HCT116 (cell line): ENCODE measurements around the gene ARPC1B. TPM values are rescaled to one million over a fixed set of nuclear protein-coding genes. Genes with fewer than 3 reads are reported as not detected.

Experiments
- ATAC-seq: fragments of 200-7000 bp; cut with Tn5 transposase; 2 replicates; pipeline ENCODE4 v1.9.1; 2020; ENCODE audit warnings: mild to moderate bottlenecking, moderate library complexity
- BruUV-seq: library from RNA; stranded (reverse); fragments of 400-500 nt; replicated peaks from 2 replicates; lab custom pipeline; 2021; lab: Mats Ljungman, UMichigan
- CTCF ChIA-PET: fragments of 300-600 bp; sonication (Branson Sonifier 250); formaldehyde crosslinking; loops from one replicate; lab custom pipeline; 2021; ENCODE audit warnings: antibody characterized with exemption; lab: Charles Lee
- POLR2A ChIA-PET: fragments of 300-600, 350-600 bp; sonication (Branson Sonifier 250); formaldehyde crosslinking; loops from one replicate; lab custom pipeline; 2021; ENCODE audit warnings: antibody characterized with exemption; lab: Charles Lee
- RAD21 ChIA-PET, 2 experiments: fragments of 300-600 bp; sonication (Branson Sonifier 250); formaldehyde crosslinking; loops; one replicate each; lab custom pipeline; 2023; ENCODE audit warnings: low total read pairs in 2 of 2; ENCODE audit not compliant: uncharacterized antibody in 2 of 2, unreplicated experiment in 2 of 2, low non-redundant PET in 1 of 2; lab: Charles Lee
- DNase-seq: peaks from one replicate; pipeline ENCODE4 v3.0.0-alpha.2; 2010; ENCODE audit warnings: low read depth, low spot score
- H2AFZ ChIP-seq: fragments of 200-600 bp; shearing (Covaris generic), sonication (generic); 2 replicates; pipeline ENCODE4 v1.6.1; 2017; ENCODE audit warnings: low read depth, mixed run types, mixed read lengths, antibody characterized with exemption, low read length; ENCODE audit not compliant: poor library complexity, severe bottlenecking
- H3K27ac ChIP-seq: 2 replicates; pipeline ENCODE4 v1.5.1; 2012; ENCODE audit warnings: low read depth, low read length
- H3K27me3 ChIP-seq: fragments of 200-600 bp; sonication (generic); 2 replicates; pipeline ENCODE4 v1.6.1; 2016; ENCODE audit warnings: mixed run types, low read length, mixed read lengths; ENCODE audit not compliant: insufficient read depth
- H3K36me3 ChIP-seq, 2 experiments: fragments of 200-500 bp in 1 of 2; fragments of 200-600 bp in 1 of 2; sonication (Bioruptor generic) in 1 of 2; sonication (generic) in 1 of 2; 2 replicates each; pipeline versions ENCODE4 v1.5.1 to v1.6.1; 2014 to 2016; ENCODE audit warnings: low read length in 2 of 2, inconsistent platforms in 1 of 2, mixed read lengths in 1 of 2, mixed run types in 1 of 2; ENCODE audit not compliant: insufficient read depth in 2 of 2, control insufficient read depth in 1 of 2
- H3K4me1 ChIP-seq, 2 experiments: fragments of 200-600 bp in 1 of 2; sonication (generic) in 1 of 2; 2 replicates each; pipeline versions ENCODE4 v1.5.1 to v1.6.1; 2012 to 2017; ENCODE audit warnings: low read length in 2 of 2, inconsistent platforms in 1 of 2, mild to moderate bottlenecking in 1 of 2, mixed read lengths in 1 of 2, mixed run types in 1 of 2, moderate library complexity in 1 of 2; ENCODE audit not compliant: insufficient read depth in 2 of 2, control insufficient read depth in 1 of 2
- H3K4me2 ChIP-seq: fragments of 200-600 bp; sonication (generic); 2 replicates; pipeline ENCODE4 v1.6.1; 2017; ENCODE audit warnings: mixed run types, low read length, mixed read lengths
- H3K4me3 ChIP-seq, 2 experiments: fragments of 200-600 bp in 1 of 2; sonication (generic) in 1 of 2; replicated peaks in 1 of 2; 2 replicates each; pipeline ENCODE4 v1.5.1; 2011 to 2016; ENCODE audit warnings: low read length in 2 of 2, control low read depth in 1 of 2, low read depth in 1 of 2, mild to moderate bottlenecking in 1 of 2, mixed read lengths in 1 of 2, mixed run types in 1 of 2
- H3K79me2 ChIP-seq: fragments of 200-600 bp; sonication (generic); 2 replicates; pipeline ENCODE4 v1.6.1; 2017; ENCODE audit warnings: mild to moderate bottlenecking, mixed run types, low read length, moderate library complexity, mixed read lengths; ENCODE audit not compliant: insufficient read depth
- H3K9ac ChIP-seq: fragments of 200-600 bp; sonication (generic); 2 replicates; pipeline ENCODE4 v1.6.1; 2016; ENCODE audit warnings: low read length, mixed read lengths
- H3K9me2 ChIP-seq: fragments of 200-600 bp; sonication (generic), shearing (Covaris generic); 2 replicates; pipeline ENCODE4 v1.6.1; 2017; ENCODE audit warnings: mixed run types, mild to moderate bottlenecking, moderate library complexity; ENCODE audit not compliant: insufficient read depth
- H3K9me3 ChIP-seq, 2 experiments: fragments of 200-500 bp in 1 of 2; fragments of 200-600 bp in 1 of 2; sonication (Bioruptor generic) in 1 of 2; sonication (generic) in 1 of 2; 2 replicates each; pipeline ENCODE4 v1.6.1; 2014 to 2017; ENCODE audit warnings: low read length in 2 of 2, mixed read lengths in 2 of 2, inconsistent platforms in 1 of 2, low read depth in 1 of 2, mild to moderate bottlenecking in 1 of 2, mixed run types in 1 of 2, moderate library complexity in 1 of 2; ENCODE audit not compliant: control insufficient read depth in 1 of 2, insufficient read depth in 1 of 2
- H4K20me1 ChIP-seq: fragments of 200-600 bp; sonication (generic), shearing (Covaris generic); 2 replicates; pipeline ENCODE4 v1.6.1; 2017; ENCODE audit warnings: mixed run types, mild to moderate bottlenecking, moderate library complexity; ENCODE audit not compliant: insufficient read depth
- CBX3 ChIP-seq: IDR thresholded peaks from 2 replicates; pipeline ENCODE4 v1.6.1; 2012; ENCODE audit warnings: low read depth
- CEBPB ChIP-seq: IDR thresholded peaks from 2 replicates; pipeline ENCODE4 v1.6.1; 2012; ENCODE audit warnings: low read depth
- EGR1 ChIP-seq: IDR thresholded peaks from 2 replicates; pipeline ENCODE4 v1.6.1; 2012; ENCODE audit warnings: low read depth
- ELF1 ChIP-seq: IDR thresholded peaks from 2 replicates; pipeline ENCODE4 v1.6.1; 2012; ENCODE audit warnings: low read depth, borderline replicate concordance
- EZH2 ChIP-seq: fragments of 200-600 bp; sonication (generic); IDR thresholded peaks from 2 replicates; pipeline ENCODE4 v1.6.1; 2017; ENCODE audit warnings: antibody characterized with exemption, mixed run types
- EZH2phosphoT487 ChIP-seq: fragments of 200-600 bp; IDR thresholded peaks from 2 replicates; pipeline ENCODE4 v1.6.1; 2018; ENCODE audit warnings: antibody characterized with exemption, borderline replicate concordance
- JUND ChIP-seq: IDR thresholded peaks from 2 replicates; pipeline ENCODE4 v1.6.1; 2012
- POLR2A ChIP-seq: IDR thresholded peaks from 2 replicates; pipeline ENCODE4 v1.7.0; 2011; ENCODE audit warnings: borderline replicate concordance; ENCODE audit not compliant: insufficient read depth, insufficient read length; ENCODE audit errors: extremely low read depth
- POLR2AphosphoS5 ChIP-seq: IDR thresholded peaks from 2 replicates; pipeline ENCODE4 v1.6.1; 2011; ENCODE audit warnings: mild to moderate bottlenecking, low read depth, low read length, moderate library complexity
- RAD21 ChIP-seq: IDR thresholded peaks from 2 replicates; pipeline ENCODE4 v1.6.1; 2012; ENCODE audit warnings: low read depth, mild to moderate bottlenecking
- SIN3A ChIP-seq: IDR thresholded peaks from 2 replicates; pipeline ENCODE4 v1.6.1; 2012; ENCODE audit warnings: low read depth
- TCF7L2 ChIP-seq: IDR thresholded peaks from 2 replicates; pipeline ENCODE4 v1.7.0; 2011; ENCODE audit warnings: borderline replicate concordance, inconsistent platforms; ENCODE audit not compliant: insufficient read depth, insufficient read length; ENCODE audit errors: extremely low read depth
- YY1 ChIP-seq: IDR thresholded peaks from 2 replicates; pipeline ENCODE4 v1.6.1; 2011; ENCODE audit warnings: low read length, low read depth, moderate library complexity, mild to moderate bottlenecking; ENCODE audit not compliant: insufficient replicate concordance; ENCODE audit errors: extremely low read depth
- ZFX ChIP-seq: fragments of 450-650 bp; IDR thresholded peaks from 2 replicates; pipeline ENCODE4 v1.6.1; 2017
- ZNF274 ChIP-seq: fragments of 200-500 bp; sonication (Bioruptor generic); IDR thresholded peaks from 2 replicates; pipeline ENCODE4 v1.6.1; 2014; ENCODE audit warnings: mild to moderate bottlenecking, low read depth, low read length, inconsistent platforms
- intact Hi-C: fragments of 100-400 bp; cut with micrococcal nuclease; formaldehyde crosslinking; loops from 2 replicates; pipeline ENCODE4 v1.10.0; 2022
- total RNA-seq: library from RNA; stranded (reverse); gene quantifications from one replicate; pipeline ENCODE4 v1.2.1, GENCODE V29; 2021; ENCODE audit not compliant: unreplicated experiment
- TF ChIP-seq, protein P1 (sequence below): IDR thresholded peaks from 2 replicates; pipeline ENCODE4 v1.6.1; 2011; ENCODE audit warnings: mild to moderate bottlenecking, low read length, moderate library complexity; ENCODE audit not compliant: insufficient replicate concordance; ENCODE audit errors: extremely low read depth
- TF ChIP-seq, protein P2 (sequence below): IDR thresholded peaks from 2 replicates; pipeline ENCODE4 v1.6.1; 2012
- TF ChIP-seq, protein P3 (sequence below): IDR thresholded peaks from 2 replicates; pipeline ENCODE4 v1.6.1; 2012

Gene ARPC1B
- total RNA-seq, 1 experiment from 2014 or later, result 192 TPM

DNA sequence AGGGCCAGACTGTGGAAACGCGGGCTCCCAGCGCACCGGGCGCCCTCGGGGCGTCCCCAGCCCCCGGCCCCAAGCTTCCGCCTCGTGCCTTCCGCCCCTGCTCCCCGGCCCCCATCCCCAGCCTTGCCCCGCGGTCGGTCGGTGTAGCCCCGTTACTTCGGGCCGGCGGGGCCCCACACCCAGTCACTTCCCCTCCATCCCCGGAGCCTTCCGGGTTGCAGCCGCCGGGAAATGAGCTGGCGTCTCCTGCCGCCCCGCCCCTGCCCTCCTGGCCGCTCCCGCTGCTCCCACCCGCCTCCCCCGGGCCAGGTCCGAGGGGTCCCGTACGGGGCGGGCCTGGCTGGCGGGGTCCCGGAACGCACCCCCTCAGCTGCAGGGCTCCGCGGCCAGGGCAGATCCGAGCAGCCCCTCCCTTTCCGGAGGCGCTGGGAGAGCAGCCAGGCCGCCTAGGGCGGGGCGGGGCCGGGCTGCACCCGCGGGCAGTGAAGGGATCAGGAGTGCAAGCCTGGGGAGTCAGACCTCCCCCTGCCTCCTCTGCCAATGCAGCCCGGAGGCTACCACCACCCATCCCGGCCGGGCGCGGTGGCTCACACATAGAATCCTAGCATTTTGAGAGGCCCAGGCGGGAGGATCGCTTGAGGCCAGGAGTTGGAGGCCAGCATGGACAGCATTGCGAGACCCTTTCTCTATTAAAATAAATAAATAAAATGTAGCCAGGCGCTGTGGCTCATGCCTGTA is 709 bp downstream of the ARPC1B start:
- H3K4me2 ChIP-seq, result peak overlapping the region; percentile 92
- H4K20me1 ChIP-seq, result no peaks in the 10 kb centered on the region
- ATAC-seq, result peak; percentile 71
- H3K9ac ChIP-seq, result peak overlapping the region; percentile 89
- intact Hi-C loops, result no loop called here
- no peaks in the 10 kb centered on the region for H3K27me3 ChIP-seq
- TF ChIP-seq TCF7L2, result no peak
- peak; percentile 62 for TF ChIP-seq POLR2AphosphoS5
- peak; percentile 29 for TF ChIP-seq YY1
- TF ChIP-seq SIN3A, result no peak
- TF ChIP-seq, all 23 proteins: peak for 2
- peaks cover 5 to 19% of the 10 kb centered on the region in 2 experiments; a peak in 2 of 4 replicates for H3K36me3 ChIP-seq
- peak overlapping the region; percentile 74 for H3K27ac ChIP-seq
- no peak for DNase-seq
- H3K4me1 ChIP-seq, result peaks cover 32 to 66% of the 10 kb centered on the region in 2 experiments
- CTCF ChIA-PET, result no interaction called here
- no peak overlapping the region for H2AFZ ChIP-seq
- peaks cover 53% of the 10 kb centered on the region for H3K79me2 ChIP-seq
- H3K4me3 ChIP-seq, result peak overlapping the region; percentile 68 to 86
- no peaks in the 10 kb centered on the region for H3K9me3 ChIP-seq
- RAD21 ChIA-PET, result interaction anchor here (0.7 kb wide), 2 partner anchors 35 to 140 kb away, joined by 3 to 9 read pairs; no protein-coding TSS in a partner anchor
- POLR2A ChIA-PET, result interaction anchor here (0.7 to 1.4 kb wide), 2 partner anchors 34 to 715 kb away, joined by 4 to 6 read pairs; partner anchors contain the start of genes BUD31 and PDAP1
- H3K9me2 ChIP-seq, result no peaks in the 10 kb centered on the region
- no TSS peak for BruUV-seq

DNA sequence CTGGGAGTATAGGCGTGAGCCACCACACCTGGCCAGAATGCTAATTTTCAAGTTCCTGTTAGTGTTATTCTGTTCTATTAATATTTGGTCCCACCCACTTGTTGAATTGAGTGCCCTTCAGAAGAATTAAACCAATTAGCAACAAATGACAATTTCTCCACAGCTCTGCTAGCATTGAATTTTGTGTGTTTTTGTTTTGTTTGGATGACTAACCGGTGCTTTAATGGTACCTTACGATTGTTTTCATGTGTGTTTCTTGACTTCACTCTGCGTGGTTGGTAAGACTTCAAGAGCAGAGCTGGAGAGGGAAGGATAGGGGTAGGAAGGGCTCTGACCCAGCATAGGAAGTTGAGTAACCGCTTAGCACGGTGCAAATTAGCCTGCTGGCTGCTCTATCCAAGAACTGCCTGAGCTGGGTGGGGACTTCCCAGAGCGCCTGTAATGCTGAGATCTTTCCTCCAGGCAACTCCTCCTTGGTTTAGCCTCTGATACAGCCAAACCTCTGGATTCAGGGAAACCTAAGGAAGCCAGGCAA is 4.6 kb downstream of the ARPC1B start:
- peak overlapping the region; percentile 0; the same call in 1 of the 2 replicates for H3K4me2 ChIP-seq
- H2AFZ ChIP-seq, result no peak overlapping the region
- H4K20me1 ChIP-seq, result no peaks in the 10 kb centered on the region
- ChIA-PET CTCF (no interaction called here), POLR2A (no interaction called here), RAD21 (no interaction called here)
- H3K4me1 ChIP-seq, result peaks cover 16 to 38% of the 10 kb centered on the region in 2 experiments; a peak in 3 of 4 replicates
- no peak overlapping the region for H3K27ac ChIP-seq
- H3K9ac ChIP-seq, result no peak overlapping the region
- H3K79me2 ChIP-seq, result peaks cover 88% of the 10 kb centered on the region
- H3K27me3 ChIP-seq, result no peaks in the 10 kb centered on the region
- intact Hi-C loops, result no loop called here
- H3K36me3 ChIP-seq, result peaks cover 5 to 25% of the 10 kb centered on the region in 2 experiments; a peak in 2 of 4 replicates
- BruUV-seq, result no TSS peak
- ATAC-seq (no peak), DNase-seq (no peak)
- H3K9me2 ChIP-seq, result no peaks in the 10 kb centered on the region
- no peak overlapping the region for H3K4me3 ChIP-seq
- H3K9me3 ChIP-seq, result no peaks in the 10 kb centered on the region
- TF ChIP-seq ZFX (no peak), POLR2A (no peak), ELF1 (no peak), CEBPB (no peak), POLR2AphosphoS5 (no peak), ZNF274 (no peak), RAD21 (no peak), YY1 (no peak), EZH2phosphoT487 (no peak), CBX3 (no peak), TCF7L2 (no peak), EGR1 (no peak), JUND (no peak), EZH2 (no peak)
- TF ChIP-seq, protein P1, sequence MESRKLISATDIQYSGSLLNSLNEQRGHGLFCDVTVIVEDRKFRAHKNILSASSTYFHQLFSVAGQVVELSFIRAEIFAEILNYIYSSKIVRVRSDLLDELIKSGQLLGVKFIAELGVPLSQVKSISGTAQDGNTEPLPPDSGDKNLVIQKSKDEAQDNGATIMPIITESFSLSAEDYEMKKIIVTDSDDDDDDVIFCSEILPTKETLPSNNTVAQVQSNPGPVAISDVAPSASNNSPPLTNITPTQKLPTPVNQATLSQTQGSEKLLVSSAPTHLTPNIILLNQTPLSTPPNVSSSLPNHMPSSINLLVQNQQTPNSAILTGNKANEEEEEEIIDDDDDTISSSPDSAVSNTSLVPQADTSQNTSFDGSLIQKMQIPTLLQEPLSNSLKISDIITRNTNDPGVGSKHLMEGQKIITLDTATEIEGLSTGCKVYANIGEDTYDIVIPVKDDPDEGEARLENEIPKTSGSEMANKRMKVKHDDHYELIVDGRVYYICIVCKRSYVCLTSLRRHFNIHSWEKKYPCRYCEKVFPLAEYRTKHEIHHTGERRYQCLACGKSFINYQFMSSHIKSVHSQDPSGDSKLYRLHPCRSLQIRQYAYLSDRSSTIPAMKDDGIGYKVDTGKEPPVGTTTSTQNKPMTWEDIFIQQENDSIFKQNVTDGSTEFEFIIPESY, result no peak
- TF ChIP-seq, protein P2, sequence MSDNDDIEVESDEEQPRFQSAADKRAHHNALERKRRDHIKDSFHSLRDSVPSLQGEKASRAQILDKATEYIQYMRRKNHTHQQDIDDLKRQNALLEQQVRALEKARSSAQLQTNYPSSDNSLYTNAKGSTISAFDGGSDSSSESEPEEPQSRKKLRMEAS, result no peak
- TF ChIP-seq, protein P3, sequence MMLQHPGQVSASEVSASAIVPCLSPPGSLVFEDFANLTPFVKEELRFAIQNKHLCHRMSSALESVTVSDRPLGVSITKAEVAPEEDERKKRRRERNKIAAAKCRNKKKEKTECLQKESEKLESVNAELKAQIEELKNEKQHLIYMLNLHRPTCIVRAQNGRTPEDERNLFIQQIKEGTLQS, result no peak
